GM11168 (cell line): ENCODE data around the gene BSPRY.
"Not testable (repeated sequence)": the region's sequence is repeated elsewhere in the genome, so short reads cannot be mapped to it uniquely, and the experiment has no call there.

ENCODE experiments used
- in situ Hi-C: fragments of 300-500 bp; cut with MboI; formaldehyde crosslinking; loops from one replicate; pipeline ENCODE4 v1.12.0; 2022; ENCODE audit warnings: low sequenced_read_pairs; ENCODE audit not compliant: unreplicated experiment

BSPRY gene

GRCh38 chr9:113337714-113338113, 11.6 kb upstream of the BSPRY start:
- in situ Hi-C loops, result no loop called here

- in situ Hi-C loops, result no loop called here
Observed at GRCh38 chr9:113340011-113340699, 9.2 kb upstream of the BSPRY start, which contains the start of gene WDR31. TSS of gene WDR31 (minus strand) at chr9:113340275. CDS start at chr9:113332022, 8,253 bp downstream.

GRCh38 chr9:113341712-113342410, 7.5 kb upstream of the BSPRY start:
- in situ Hi-C loops, result no loop called here

GRCh38 chr9:113343732-113344231, 5.6 kb upstream of the BSPRY start:
- in situ Hi-C loops, result no loop called here

GRCh38 chr9:113345190-113345589, 4.2 kb upstream of the BSPRY start:
- in situ Hi-C loops, result no loop called here

GRCh38 chr9:113345671-113346070, 3.7 kb upstream of the BSPRY start:
- in situ Hi-C loops, result no loop called here

GRCh38 chr9:113348437-113348836, 904 bp upstream of the BSPRY start:
- in situ Hi-C loops, result no loop called here

- in situ Hi-C loops, result no loop called here
Observed at GRCh38 chr9:113349066-113349444, 286 bp upstream of the BSPRY start.

GRCh38 chr9:113350107-113350661, 843 bp downstream of the BSPRY start:
- in situ Hi-C loops, result no loop called here

- in situ Hi-C loops, result no loop called here
Observed at GRCh38 chr9:113350937-113351336, 1.6 kb downstream of the BSPRY start.

GRCh38 chr9:113352006-113352405, 2.7 kb downstream of the BSPRY start:
- in situ Hi-C loops, result no loop called here

- in situ Hi-C loops, result no loop called here
Observed at GRCh38 chr9:113352411-113352810, 3.1 kb downstream of the BSPRY start.

- in situ Hi-C loops, result no loop called here
Observed at GRCh38 chr9:113355040-113355596, 5.8 kb downstream of the BSPRY start.

GRCh38 chr9:113356686-113357292, 7.4 kb downstream of the BSPRY start:
- in situ Hi-C loops, result no loop called here

GRCh38 chr9:113359385-113359784, 10.0 kb downstream of the BSPRY start:
- in situ Hi-C loops, result no loop called here

- in situ Hi-C loops, result no loop called here
Observed at GRCh38 chr9:113360242-113360842, 11.0 kb downstream of the BSPRY start.

GRCh38 chr9:113361304-113362018, 12.1 kb downstream of the BSPRY start:
- in situ Hi-C loops, result no loop called here

- in situ Hi-C loops, result no loop called here
Observed at GRCh38 chr9:113363336-113363735, 14.0 kb downstream of the BSPRY start.

GRCh38 chr9:113364951-113365350, 15.6 kb downstream of the BSPRY start:
- in situ Hi-C loops, result no loop called here

GRCh38 chr9:113365652-113366051, 16.3 kb downstream of the BSPRY start:
- in situ Hi-C loops, result not testable (repeated sequence)
